HG02678 (cell line): ENCODE data around the gene ERC2.

ENCODE experiments used
- ATAC-seq: cut with Tn5 transposase; IDR thresholded peaks from one replicate; pipeline ENCODE4 v1.9.1; 2021; ENCODE audit warnings: mild to moderate bottlenecking, moderate library complexity; ENCODE audit not compliant: unreplicated experiment

Gene ERC2

GRCh38 chr3:56428667-56429066 lies 39.6 kb downstream of the ERC2 start:
- ATAC-seq: no peak

- no peak for ATAC-seq
Observed at GRCh38 chr3:56424885-56425284, 43.4 kb downstream of the ERC2 start.

DNA sequence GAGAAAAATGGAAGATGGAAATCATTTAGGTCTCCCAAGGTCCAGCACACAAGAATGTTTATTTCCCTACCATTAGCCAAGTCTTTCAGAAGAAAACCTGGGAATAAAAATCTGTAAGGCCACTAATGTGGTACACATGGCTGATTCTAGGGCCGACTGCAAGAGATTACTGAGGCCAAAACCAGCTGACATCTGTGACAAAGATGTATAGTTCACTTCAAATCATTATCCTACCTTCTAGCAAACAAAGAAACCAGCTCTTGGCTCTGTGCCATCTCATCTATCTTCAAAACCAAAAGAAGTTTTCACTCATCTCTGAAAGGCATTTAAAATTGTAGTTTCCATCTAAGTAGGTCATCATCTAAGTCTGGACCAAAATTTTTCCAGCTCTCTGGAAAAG lies 43.9 kb downstream of the ERC2 start:
- no peak for ATAC-seq

DNA sequence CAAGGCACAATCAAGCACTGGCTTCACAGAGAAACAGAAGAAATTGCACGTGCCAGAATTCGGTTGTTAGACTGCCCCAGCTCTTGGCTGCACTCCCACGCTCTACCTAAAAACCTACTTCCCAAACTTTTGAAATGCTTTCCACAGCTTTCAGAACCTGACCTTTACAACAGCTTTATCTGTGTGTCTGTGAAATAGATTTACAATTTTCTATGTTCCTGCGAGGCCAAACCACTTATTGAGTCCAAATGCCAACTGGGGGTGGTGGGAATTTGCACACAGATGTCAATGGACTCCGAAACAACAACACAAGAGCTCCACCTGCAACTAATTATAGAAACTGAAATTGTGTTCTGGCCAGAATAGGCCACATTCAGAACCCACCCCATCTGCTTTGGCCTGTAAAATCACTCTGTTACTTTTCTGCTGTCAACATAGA lies 44.6 kb downstream of the ERC2 start:
- no peak for ATAC-seq

DNA sequence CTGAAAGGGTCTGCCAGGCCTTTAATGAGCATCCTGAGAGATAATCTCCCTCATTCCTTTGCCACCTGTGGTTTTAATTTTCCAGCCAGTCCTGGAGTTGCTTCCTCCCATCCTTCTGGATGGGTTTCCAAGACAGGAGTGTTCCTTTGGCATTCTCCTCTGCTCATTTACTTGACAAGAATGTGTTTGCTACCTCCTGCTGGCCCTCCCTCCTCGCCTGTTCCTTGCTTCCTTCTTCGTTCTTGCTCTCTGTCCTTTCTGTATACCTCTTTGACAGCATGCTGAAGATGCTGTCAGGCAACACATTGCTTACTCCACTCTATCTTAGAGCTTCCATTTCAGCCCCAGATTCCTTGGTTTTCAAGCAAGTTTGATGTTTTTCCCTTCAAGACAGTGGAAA lies 46.0 kb downstream of the ERC2 start:
- no peak for ATAC-seq

DNA sequence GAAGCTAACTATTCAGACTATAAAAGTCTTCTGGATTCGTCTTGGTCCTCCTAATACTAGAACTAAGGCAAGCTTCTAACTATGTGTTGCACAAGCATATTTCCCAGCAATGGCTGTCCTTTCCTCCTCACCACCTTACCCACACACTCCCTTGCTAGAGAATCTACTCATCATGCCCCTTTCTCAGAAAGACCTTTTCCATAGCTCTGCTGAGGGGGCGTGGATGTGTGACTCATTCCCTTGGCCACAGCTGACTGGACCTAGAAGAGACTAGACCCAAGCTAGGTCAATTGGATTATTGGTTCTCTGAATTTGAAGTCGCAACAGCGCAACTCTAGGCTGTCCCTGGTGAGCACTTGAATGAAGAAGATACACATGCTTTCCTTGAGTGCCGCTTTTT lies 47.1 kb downstream of the ERC2 start:
- ATAC-seq: no peak

DNA sequence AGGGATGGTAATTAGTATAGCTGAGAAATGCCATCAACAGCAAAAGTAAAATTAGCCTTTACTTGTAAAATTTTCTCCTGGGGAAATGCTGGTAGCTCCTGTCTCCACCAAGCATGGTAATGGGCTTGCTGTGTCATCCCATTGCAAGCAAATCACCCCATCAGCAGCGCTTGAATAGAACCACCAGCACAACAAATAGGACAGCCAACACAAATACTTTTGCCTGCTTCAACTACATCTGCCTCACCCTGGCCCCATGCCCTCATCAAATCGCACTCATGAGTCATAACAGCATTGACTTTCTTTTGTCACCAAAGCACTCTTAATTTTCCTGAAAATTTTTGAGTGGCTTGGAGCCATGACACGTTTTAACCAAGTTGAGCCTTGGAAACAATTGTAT lies 52.6 kb downstream of the ERC2 start:
- ATAC-seq: no peak

DNA sequence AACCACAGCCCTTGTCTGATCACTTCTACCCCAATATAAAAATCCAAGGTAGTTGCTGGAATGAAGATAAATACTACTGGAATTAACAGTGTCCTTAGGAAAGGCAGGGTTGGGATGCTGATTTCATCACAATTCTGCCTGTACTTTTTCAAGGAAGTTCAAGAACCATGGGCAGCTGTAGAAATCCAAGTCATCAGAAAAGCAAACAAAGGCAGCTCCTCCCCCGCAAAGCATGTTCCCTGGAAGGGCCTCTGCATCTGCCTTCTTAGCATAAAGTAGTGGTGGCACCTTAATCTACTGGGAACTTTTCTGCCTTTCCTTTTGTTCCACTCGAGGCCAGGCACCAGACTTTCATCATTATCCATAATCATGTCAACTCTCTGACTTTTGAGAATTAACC lies 54.4 kb downstream of the ERC2 start:
- ATAC-seq: no peak

DNA sequence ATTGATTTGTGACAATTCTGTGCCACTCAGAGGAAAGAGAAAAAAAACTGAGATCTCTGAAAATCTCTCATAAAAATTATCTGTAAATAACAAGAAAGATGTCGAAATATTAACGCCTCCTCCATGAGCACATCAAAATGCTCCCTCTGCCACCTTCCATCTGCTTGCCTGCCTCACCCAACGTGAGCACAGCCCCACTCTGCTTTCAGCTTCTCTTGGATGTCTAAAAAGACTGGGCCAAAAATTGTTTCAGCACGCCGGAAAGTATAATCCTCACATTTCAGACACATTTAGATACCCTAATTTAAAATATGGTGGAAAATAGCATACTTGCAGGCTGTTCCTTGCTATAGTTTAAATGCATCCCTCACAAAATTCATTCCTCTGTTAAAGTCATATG lies 57.1 kb downstream of the ERC2 start:
- no peak for ATAC-seq

DNA sequence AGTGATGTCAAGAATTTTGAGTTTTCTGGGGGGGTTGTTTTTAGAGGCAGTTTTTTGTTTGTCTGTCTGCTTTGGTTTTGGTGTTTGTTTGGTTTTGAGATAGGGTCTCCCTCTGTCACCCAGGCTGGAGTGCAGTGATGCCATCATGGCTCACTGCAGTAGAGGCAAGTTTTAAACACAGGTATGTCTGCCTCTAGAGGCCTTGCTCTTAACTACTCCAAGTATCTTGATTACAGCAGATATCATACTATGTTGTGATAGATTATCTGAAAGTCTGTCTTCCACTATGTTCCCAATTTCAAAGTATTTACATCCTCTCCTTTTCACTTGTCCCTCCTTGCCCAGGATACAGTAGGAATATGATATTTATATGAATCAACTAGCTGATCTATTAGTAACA lies 57.7 kb downstream of the ERC2 start:
- no peak for ATAC-seq

- no peak for ATAC-seq
Observed at GRCh38 chr3:56409790-56410189, 58.5 kb downstream of the ERC2 start.

- ATAC-seq: no peak
Observed at GRCh38 chr3:56408761-56409196, 59.5 kb downstream of the ERC2 start.

DNA sequence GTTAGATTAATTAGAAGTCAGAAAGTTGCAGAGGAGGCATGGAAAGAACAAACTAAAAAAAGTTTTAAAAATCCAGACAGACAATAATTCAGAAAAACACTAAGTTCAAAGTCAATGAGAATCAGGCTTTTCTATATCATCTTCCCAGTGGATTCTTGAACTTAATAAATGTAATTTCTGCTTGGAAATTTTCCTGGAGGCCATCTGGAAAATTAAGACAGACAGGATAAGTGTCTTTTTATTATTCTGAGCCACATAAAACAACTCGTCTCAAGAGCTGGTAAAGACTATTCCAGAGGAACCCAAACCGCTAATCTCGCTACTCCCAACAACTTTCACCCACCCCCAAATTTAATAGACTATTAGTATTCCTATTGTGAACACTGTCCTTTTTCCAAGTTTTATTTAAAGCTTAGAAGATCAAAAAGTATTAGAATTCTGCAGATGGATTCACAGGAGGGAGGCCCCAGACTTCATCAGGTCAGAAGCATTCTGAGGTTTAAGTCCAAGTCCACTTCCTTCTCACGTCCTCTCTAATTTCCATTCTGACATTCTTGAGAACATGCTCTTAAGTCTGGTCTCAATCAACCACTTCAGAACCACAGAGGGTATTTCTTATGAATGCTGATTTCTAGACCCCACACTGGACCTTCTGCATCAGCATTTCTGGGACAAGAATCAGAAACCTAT lies 61.3 kb downstream of the ERC2 start:
- no peak for ATAC-seq

- no peak for ATAC-seq
Observed at GRCh38 chr3:56404884-56405283, 63.4 kb downstream of the ERC2 start.

DNA sequence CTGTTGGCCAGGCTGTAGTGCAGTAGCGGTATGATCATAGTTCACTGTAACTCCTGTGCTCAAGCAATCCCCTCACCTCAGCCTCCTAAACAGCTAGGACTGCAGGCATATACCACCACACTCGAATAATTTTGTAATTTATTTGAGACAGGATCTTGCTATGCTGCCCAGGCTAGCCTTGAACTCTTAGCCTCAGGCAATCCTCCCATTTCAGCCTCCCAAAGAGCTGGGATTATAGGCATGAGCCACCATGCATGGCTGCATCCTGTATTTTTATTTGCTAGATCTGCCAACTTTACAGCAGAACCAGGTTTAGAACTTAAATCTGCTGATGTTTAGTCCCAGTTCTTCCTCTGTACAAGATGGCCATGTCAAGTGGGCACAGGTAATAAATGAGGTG lies 69.6 kb downstream of the ERC2 start:
- ATAC-seq: no peak

DNA sequence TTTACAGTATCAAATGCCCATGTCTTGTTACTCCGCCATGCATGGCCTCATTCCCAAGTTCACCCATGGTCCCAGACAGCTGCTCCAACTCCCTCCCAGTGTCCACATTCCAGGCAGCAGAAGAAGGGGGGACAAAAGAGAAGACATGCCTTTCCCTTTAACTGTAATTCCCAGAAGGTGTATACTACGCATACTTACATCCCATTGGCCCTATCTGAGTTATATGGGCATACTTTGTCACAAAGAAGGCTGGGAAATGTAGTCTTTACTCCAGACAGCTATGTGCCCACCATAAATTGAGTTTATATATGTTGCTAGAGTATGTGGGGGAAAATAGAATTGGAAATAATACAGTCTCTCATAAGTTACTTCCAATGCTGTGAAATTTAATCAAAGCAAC lies 70.5 kb downstream of the ERC2 start:
- no peak for ATAC-seq

- no peak for ATAC-seq
Observed at GRCh38 chr3:56389183-56389830, 79.0 kb downstream of the ERC2 start.

GRCh38 chr3:56383092-56383491 lies 85.2 kb downstream of the ERC2 start:
- no peak for ATAC-seq

DNA sequence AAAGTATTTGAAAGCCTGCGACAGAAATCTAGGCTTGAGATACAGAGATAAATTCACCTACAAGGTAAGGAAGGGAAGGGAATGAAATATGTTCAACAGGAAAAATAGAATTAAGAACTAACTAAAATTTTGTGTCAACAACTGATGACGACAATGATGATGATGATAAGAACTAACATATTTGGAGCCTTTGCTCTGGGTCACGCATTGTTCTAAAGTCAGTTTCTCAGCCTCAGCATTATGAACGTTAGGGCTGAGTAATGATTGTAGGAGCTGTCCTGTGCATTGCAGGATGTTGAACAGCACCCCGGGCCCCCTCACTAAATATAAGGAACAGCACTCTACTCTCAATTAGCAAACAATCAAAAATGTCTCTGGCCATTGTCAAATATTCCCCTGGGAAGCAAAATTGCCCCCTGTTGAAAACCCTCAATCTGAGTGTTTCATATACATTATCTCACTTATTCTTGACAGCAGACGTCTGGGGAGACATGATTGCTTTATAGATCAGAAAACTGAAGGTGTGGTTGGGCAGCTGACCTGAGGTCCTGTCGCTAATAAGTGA lies 88.5 kb downstream of the ERC2 start:
- ATAC-seq: no peak

GRCh38 chr3:56375654-56376053 lies 92.6 kb downstream of the ERC2 start:
- no peak for ATAC-seq

GRCh38 chr3:56373386-56373785 lies 94.9 kb downstream of the ERC2 start:
- no peak for ATAC-seq

- ATAC-seq: no peak
Observed at GRCh38 chr3:56370991-56371775, 97.1 kb downstream of the ERC2 start.
